MM.1S (cell line): ENCODE results near the gene IL1RAP.

Source experiments
- DNase-seq: peaks from one replicate; pipeline ENCODE4 v3.0.0-alpha.2; 2015
- H2AFZ ChIP-seq: fragments of 300-600 bp; sonication (generic); 2 replicates; pipeline ENCODE4 v1.6.0; 2016; ENCODE audit warnings: antibody characterized with exemption, low read length
- H3F3A ChIP-seq: fragments of 300-600 bp; sonication (generic); 2 replicates; pipeline ENCODE4 v1.6.1; 2016; ENCODE audit warnings: mild to moderate bottlenecking, antibody characterized with exemption, low read length, moderate library complexity, mixed read lengths; ENCODE audit not compliant: insufficient read depth
- H3K27ac ChIP-seq: fragments of 300-600 bp; sonication (generic); 2 replicates; pipeline ENCODE4 v1.5.1; 2016; ENCODE audit warnings: mild to moderate bottlenecking, low read length
- H3K27me3 ChIP-seq: fragments of 300-600 bp; sonication (generic); replicated peaks from 2 replicates; pipeline ENCODE4 v1.6.0; 2016; ENCODE audit warnings: low read length; ENCODE audit not compliant: insufficient read depth
- H3K36me3 ChIP-seq: fragments of 300-600 bp; sonication (generic); replicated peaks from 2 replicates; pipeline ENCODE4 v1.6.1; 2016; ENCODE audit warnings: mild to moderate bottlenecking, low read length, mixed read lengths; ENCODE audit not compliant: insufficient read depth
- H3K4me1 ChIP-seq: fragments of 300-600 bp; sonication (generic); 2 replicates; pipeline ENCODE4 v1.6.1; 2016; ENCODE audit warnings: low read length, mixed read lengths
- H3K4me2 ChIP-seq: fragments of 300-600 bp; sonication (generic); 2 replicates; pipeline ENCODE4 v1.6.0; 2016; ENCODE audit warnings: low read depth, low read length
- H3K4me3 ChIP-seq: fragments of 300-600 bp; sonication (generic); 2 replicates; pipeline ENCODE4 v1.5.1; 2016; ENCODE audit warnings: low read length, mixed read lengths
- H3K79me2 ChIP-seq: fragments of 300-600 bp; sonication (generic); 2 replicates; pipeline ENCODE4 v1.6.1; 2016; ENCODE audit warnings: mixed run types, low read length, mixed read lengths
- H3K9ac ChIP-seq: fragments of 300-600 bp; sonication (generic); 2 replicates; pipeline ENCODE4 v1.6.1; 2016; ENCODE audit warnings: low read length, mixed read lengths
- H3K9me2 ChIP-seq: fragments of 300-600 bp; sonication (generic); replicated peaks from 2 replicates; pipeline ENCODE4 v1.6.1; 2016; ENCODE audit warnings: mild to moderate bottlenecking, low read length, mixed read lengths; ENCODE audit not compliant: insufficient read depth
- H3K9me3 ChIP-seq: fragments of 300-600 bp; sonication (generic); replicated peaks from 2 replicates; pipeline ENCODE4 v1.6.1; 2016; ENCODE audit warnings: mild to moderate bottlenecking, low read length, mixed read lengths; ENCODE audit not compliant: insufficient read depth
- H4K20me1 ChIP-seq: fragments of 300-600 bp; sonication (generic); 2 replicates; pipeline ENCODE4 v1.6.1; 2016; ENCODE audit warnings: mild to moderate bottlenecking, low read length, moderate library complexity, mixed read lengths; ENCODE audit not compliant: insufficient read depth
- CTCF ChIP-seq: fragments of 300-600 bp; sonication (generic); IDR thresholded peaks from 2 replicates; pipeline ENCODE4 v1.5.1; 2016; ENCODE audit warnings: antibody characterized with exemption, low read length, mixed read lengths
- EZH2 ChIP-seq: fragments of 300-600 bp; sonication (generic); optimal IDR thresholded peaks from 2 replicates; pipeline ENCODE3; 2017; ENCODE audit warnings: low read depth, mild to moderate bottlenecking, antibody characterized with exemption, low read length, mixed read lengths
- EZH2phosphoT487 ChIP-seq: fragments of 300-600 bp; sonication (generic); IDR thresholded peaks from 2 replicates; pipeline ENCODE4 v1.6.1; 2018; ENCODE audit warnings: antibody characterized with exemption, low read length

IL1RAP gene

GRCh38 chr3:190494907-190495306, 19.0 kb upstream of the IL1RAP start:
- no peak for DNase-seq
- Histone ChIP-seq H3K79me2 (no peaks in the 10 kb centered on the region), H3K4me3 (no peak overlapping the region), H3K27me3 (peaks cover 51% of the 10 kb centered on the region), H3K9me2 (no peaks in the 10 kb centered on the region), H4K20me1 (no peaks in the 10 kb centered on the region), H3K9me3 (no peaks in the 10 kb centered on the region), H3K9ac (no peak overlapping the region), H3K36me3 (no peaks in the 10 kb centered on the region), H3K4me1 (no peaks in the 10 kb centered on the region), H3K27ac (no peak overlapping the region), H2AFZ (no peak overlapping the region), H3F3A (no peaks in the 10 kb centered on the region), H3K4me2 (no peak overlapping the region)
- no peak for TF ChIP-seq CTCF
- no peak for TF ChIP-seq EZH2
- TF ChIP-seq EZH2phosphoT487: no peak

GRCh38 chr3:190495354-190495753, 18.5 kb upstream of the IL1RAP start:
- Histone ChIP-seq H4K20me1 (no peaks in the 10 kb centered on the region), H3K27me3 (peaks cover 46% of the 10 kb centered on the region), H3K9ac (no peak overlapping the region), H3F3A (no peaks in the 10 kb centered on the region), H3K9me2 (no peaks in the 10 kb centered on the region), H3K79me2 (no peaks in the 10 kb centered on the region), H3K4me1 (no peaks in the 10 kb centered on the region), H3K4me2 (no peak overlapping the region), H3K27ac (no peak overlapping the region), H3K9me3 (no peaks in the 10 kb centered on the region), H2AFZ (no peak overlapping the region), H3K36me3 (no peaks in the 10 kb centered on the region), H3K4me3 (no peak overlapping the region)
- TF ChIP-seq EZH2 (no peak), CTCF (no peak), EZH2phosphoT487 (no peak)
- no peak for DNase-seq

GRCh38 chr3:190495796-190496195, 18.1 kb upstream of the IL1RAP start:
- Histone ChIP-seq H3K4me2 (no peak overlapping the region), H3F3A (no peaks in the 10 kb centered on the region), H3K9me2 (no peaks in the 10 kb centered on the region), H3K79me2 (no peaks in the 10 kb centered on the region), H3K4me3 (no peak overlapping the region), H3K27me3 (peaks cover 42% of the 10 kb centered on the region), H3K9me3 (no peaks in the 10 kb centered on the region), H3K27ac (no peak overlapping the region), H3K4me1 (no peaks in the 10 kb centered on the region), H2AFZ (no peak overlapping the region), H4K20me1 (no peaks in the 10 kb centered on the region), H3K36me3 (no peaks in the 10 kb centered on the region), H3K9ac (no peak overlapping the region)
- TF ChIP-seq EZH2: no peak
- no peak for TF ChIP-seq EZH2phosphoT487
- no peak for TF ChIP-seq CTCF
- no peak for DNase-seq
